GM12865 (cell line): ENCODE results near the gene DSG1.
"Not testable (repeated sequence)": the region's sequence is repeated elsewhere in the genome, so short reads cannot be mapped to it uniquely, and the experiment has no call there.

Source experiments
- DNase-seq: peaks from one replicate; pipeline ENCODE4 v3.0.0; 2010; ENCODE audit warnings: low read depth
- H3K4me3 ChIP-seq: 2 replicates; pipeline ENCODE4 v1.5.1; 2011; ENCODE audit warnings: mild to moderate bottlenecking, low read depth, low read length, control low read depth
- TF ChIP-seq, protein P1 (sequence below): IDR thresholded peaks from 2 replicates; pipeline ENCODE4 v1.5.1; 2011; ENCODE audit warnings: low read length, control low read depth, low read depth, inconsistent platforms; ENCODE audit not compliant: insufficient read depth; ENCODE audit errors: missing control alignments

The DSG1 gene

GRCh38 chr18:31275722-31276463 lies 42.1 kb upstream of the DSG1 start:
- no peak overlapping the region for H3K4me3 ChIP-seq
- peak; percentile 12 for DNase-seq
- TF ChIP-seq, protein P1, sequence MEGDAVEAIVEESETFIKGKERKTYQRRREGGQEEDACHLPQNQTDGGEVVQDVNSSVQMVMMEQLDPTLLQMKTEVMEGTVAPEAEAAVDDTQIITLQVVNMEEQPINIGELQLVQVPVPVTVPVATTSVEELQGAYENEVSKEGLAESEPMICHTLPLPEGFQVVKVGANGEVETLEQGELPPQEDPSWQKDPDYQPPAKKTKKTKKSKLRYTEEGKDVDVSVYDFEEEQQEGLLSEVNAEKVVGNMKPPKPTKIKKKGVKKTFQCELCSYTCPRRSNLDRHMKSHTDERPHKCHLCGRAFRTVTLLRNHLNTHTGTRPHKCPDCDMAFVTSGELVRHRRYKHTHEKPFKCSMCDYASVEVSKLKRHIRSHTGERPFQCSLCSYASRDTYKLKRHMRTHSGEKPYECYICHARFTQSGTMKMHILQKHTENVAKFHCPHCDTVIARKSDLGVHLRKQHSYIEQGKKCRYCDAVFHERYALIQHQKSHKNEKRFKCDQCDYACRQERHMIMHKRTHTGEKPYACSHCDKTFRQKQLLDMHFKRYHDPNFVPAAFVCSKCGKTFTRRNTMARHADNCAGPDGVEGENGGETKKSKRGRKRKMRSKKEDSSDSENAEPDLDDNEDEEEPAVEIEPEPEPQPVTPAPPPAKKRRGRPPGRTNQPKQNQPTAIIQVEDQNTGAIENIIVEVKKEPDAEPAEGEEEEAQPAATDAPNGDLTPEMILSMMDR, result no peak

DNA sequence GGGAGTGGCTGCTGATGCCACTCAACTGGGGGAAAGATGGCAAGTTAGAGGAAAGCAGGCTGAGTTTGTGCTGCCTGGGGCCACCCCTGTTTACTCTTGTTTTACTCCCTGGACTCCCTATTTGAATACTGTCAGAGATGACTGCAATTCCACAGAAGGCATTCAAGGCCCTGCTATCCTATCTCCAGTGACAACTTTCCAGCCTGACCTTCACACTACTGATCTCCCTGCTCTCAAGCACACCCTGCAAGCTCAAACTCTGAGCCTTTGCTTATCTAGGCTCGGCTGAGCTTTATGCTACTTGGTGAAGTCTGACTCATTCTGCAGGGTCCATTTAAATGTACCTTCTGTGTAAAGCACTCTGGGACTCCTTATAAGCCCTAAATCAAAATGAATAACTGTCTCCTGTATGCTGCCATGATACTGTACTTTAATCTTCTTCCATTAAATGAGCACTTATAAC lies 39.3 kb upstream of the DSG1 start:
- DNase-seq, result no peak
- TF ChIP-seq, protein P1, result no peak

DNA sequence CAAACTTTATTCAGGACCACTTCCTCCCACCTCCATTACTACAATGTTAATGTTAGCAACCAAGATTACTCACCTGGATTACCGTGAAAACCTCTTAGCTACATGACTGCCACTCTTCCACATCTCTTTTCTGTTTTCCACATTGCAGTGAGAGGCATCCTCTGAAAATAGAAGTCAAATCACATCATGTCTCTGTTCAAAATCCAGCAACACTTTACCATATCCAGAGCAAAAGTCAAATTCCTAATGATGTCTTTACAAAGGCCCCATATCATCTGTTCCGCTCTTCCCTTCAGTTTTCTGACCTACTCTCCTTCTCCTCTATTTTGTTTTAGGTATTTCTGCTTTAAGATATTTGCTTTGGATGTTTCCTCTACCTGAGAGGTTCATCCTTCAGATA lies 37.5 kb upstream of the DSG1 start:
- no peak for DNase-seq
- TF ChIP-seq, protein P1, result no peak
- H3K4me3 ChIP-seq, result no peak overlapping the region

More for the DNA sequence above, 39.3 kb upstream of the DSG1 start:
- H3K4me3 ChIP-seq, result no peak overlapping the region

DNA sequence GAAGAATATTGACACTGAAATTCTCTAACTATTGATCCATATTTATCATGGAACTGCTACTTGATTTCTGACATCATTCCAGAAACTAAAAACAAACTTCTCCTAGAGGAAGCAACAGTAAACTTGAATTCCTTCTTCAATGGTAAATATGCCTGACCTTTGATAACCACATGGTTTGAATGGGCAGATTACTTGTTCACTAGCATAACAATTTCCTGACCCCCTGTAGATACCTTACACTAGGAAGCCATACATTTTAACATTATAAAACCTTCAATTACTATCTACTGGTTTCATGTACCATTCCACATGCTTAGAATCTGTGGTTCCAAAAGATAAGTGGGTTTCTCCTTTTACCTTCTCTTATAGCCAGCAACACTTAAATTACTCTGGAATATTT lies 36.5 kb upstream of the DSG1 start:
- no peak overlapping the region for H3K4me3 ChIP-seq
- DNase-seq, result no peak
- TF ChIP-seq, protein P1, result no peak

- DNase-seq, H3K4me3 ChIP-seq: not testable (repeated sequence)
Measured at GRCh38 chr18:31289446-31289845, 28.5 kb upstream of the DSG1 start.

- H3K4me3 ChIP-seq, result no peak overlapping the region
- DNase-seq, result no peak
- TF ChIP-seq, protein P1, result no peak
Measured at GRCh38 chr18:31291688-31292087, 26.3 kb upstream of the DSG1 start.

DNA sequence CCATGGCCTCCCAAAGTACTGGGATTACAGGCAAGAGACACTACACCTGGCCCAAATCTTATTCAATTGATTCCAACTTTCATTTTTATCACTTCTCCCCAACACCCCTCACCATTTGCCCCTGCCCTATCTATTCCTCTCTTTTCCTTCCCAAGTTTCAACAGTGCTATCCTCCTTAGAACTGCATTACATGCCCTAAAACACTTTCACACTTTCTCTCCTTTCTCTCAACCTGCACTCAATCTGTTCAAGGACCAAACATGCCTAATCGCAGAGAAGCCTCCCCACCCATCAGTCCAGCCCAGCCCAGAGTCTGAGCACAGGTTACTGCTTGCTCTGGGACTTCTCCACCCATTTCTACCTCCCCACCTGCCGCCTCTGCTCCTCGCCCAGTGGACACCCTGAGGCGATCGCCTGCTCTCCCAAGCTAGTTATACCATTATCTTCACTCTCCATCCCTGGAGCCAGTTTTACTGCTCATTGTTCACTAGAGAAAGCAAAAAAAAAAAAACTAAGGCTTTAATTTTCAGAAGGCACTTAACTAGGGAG lies 23.7 kb upstream of the DSG1 start:
- DNase-seq, result no peak
- TF ChIP-seq, protein P1, result no peak
- no peak overlapping the region for H3K4me3 ChIP-seq
